BJ (cell line): Measurements from ENCODE around the gene CT45A1. TPM values are rescaled to one million over a fixed set of nuclear protein-coding genes. Genes with fewer than 3 reads are reported as not detected.
"Not testable (repeated sequence)": the region's sequence is repeated elsewhere in the genome, so short reads cannot be mapped to it uniquely, and the experiment has no call there.

ENCODE experiments used
- CTCF ChIA-PET: fragments of 350-600 bp; formaldehyde crosslinking; extraction: SDS; loops from one replicate; lab custom pipeline; 2021; ENCODE audit warnings: antibody characterized with exemption, inconsistent platforms; lab: Yijun Ruan, JAX
- POLR2A ChIA-PET: fragments of 300-600 bp; sonication (Branson Sonifier 250); formaldehyde crosslinking; extraction: SDS; loops from one replicate; lab custom pipeline; 2021; ENCODE audit warnings: antibody characterized with exemption; lab: Charles Lee
- DNase-seq: peaks from one replicate; pipeline ENCODE4 v3.0.0-alpha.2; 2011; ENCODE audit warnings: low read depth
- H3K27me3 ChIP-seq: 2 replicates; pipeline ENCODE4 v1.6.0; 2011; ENCODE audit warnings: low read length; ENCODE audit not compliant: control insufficient read depth, insufficient read depth
- H3K36me3 ChIP-seq: 2 replicates; pipeline ENCODE4 v1.5.1; 2011; ENCODE audit warnings: low read length; ENCODE audit not compliant: control insufficient read depth, insufficient read depth
- H3K4me3 ChIP-seq: 2 replicates; pipeline ENCODE4 v1.5.1; 2011; ENCODE audit warnings: low read depth, mild to moderate bottlenecking, control low read depth, low read length
- CTCF ChIP-seq: IDR thresholded peaks from 2 replicates; pipeline ENCODE4 v1.5.1; 2011; ENCODE audit warnings: low read depth, mild to moderate bottlenecking, control low read depth, inconsistent platforms, low read length, moderate library complexity; ENCODE audit not compliant: insufficient read depth
- polyA minus RNA-seq: library from RNA; depleted of rRNA, polyadenylated mRNA; stranded (reverse); fragments of >200 nt; gene quantifications from 2 replicates; pipeline ENCODE4 v1.2.3, GENCODE V29; 2011; rRNA and poly(A)+ RNA removed
- polyA plus RNA-seq: library from polyadenylated mRNA; depleted of rRNA; stranded (reverse); fragments of >200 nt; gene quantifications from 2 replicates; pipeline ENCODE4 v1.2.3, GENCODE V29; 2011; rRNA removed

CT45A1 gene
- polyA plus RNA-seq (not detected in 2 replicates), polyA minus RNA-seq (not detected in 2 replicates)

GRCh38 chrX:135713183-135713689 lies at the start of gene CT45A1:
TSS of gene CT45A1 (plus strand) at chrX:135713639. CDS start at chrX:135718941, 5,302 bp downstream.
- DNase-seq, H3K4me3 ChIP-seq, CTCF ChIA-PET, POLR2A ChIA-PET, H3K36me3 ChIP-seq, H3K27me3 ChIP-seq: not testable (repeated sequence)
- peak; percentile 8; the same call in 1 of the 2 replicates for TF ChIP-seq CTCF

DNA sequence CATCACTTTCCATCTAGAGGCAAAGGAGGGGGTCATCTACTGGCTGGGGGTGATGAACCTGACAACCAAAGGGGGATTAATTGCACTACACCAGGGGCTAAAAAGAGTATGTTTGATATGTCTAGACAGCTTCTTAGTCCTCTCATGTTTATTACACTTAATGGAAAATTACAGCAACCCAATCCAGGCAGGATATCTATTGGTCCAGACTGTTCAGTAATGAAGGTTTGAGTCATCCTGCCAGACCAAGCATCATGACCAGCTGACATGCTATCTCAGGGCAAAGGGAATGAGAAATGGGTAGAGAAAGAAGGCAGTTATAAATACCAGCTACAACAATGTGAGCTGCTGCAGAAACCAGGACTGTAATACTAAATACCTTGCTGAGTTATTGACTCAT lies 40.5 kb upstream of the CT45A1 start:
- POLR2A ChIA-PET, DNase-seq, H3K27me3 ChIP-seq, H3K36me3 ChIP-seq, CTCF ChIA-PET, H3K4me3 ChIP-seq: not testable (repeated sequence)

DNA sequence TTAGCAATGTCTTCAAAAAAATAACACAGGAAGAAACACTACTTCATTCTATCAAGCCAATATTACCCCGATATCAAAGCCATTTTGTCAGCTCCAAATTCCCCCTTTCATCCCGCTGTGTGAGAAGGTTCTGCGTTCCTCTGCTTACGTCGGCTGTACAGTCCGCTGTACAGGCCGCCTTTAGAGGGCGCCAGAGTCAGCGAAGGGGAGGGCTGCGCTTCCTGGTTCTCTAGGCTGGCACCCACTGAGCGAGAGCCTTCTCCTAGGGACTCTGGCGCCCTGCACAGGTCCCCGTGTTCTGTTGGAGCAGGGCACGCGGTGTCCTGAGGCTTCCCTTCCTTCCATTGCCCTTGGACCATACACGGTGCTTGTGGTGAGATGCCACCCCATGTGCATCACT lies 25.3 kb upstream of the CT45A1 start:
- TF ChIP-seq CTCF = no peak
- no peak for DNase-seq
- Histone ChIP-seq H3K27me3 (no peaks in the 10 kb centered on the region), H3K4me3 (no peak overlapping the region), H3K36me3 (no peaks in the 10 kb centered on the region)
- ChIA-PET POLR2A (no interaction called here), CTCF (no interaction called here)

DNA sequence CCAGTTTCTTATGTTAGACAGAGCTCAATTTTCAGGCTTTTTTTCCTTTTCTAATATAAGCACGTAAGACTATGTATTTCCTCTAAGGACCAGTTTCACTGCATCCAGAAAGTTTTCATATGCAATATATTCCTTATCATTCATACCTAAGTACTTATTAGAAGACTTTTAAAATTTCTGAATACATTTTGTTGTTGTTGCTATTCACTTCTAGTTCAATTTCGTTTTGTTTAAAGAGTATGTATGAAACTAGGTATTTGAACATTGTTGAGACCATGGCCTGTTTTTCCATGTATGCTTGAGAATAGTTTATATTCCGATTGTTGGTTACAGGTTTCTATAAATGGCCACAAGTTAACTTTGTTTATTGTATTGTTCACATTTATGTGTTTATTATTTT lies 18.0 kb upstream of the CT45A1 start:
- no peak for TF ChIP-seq CTCF
- CTCF ChIA-PET = no interaction called here

DNA sequence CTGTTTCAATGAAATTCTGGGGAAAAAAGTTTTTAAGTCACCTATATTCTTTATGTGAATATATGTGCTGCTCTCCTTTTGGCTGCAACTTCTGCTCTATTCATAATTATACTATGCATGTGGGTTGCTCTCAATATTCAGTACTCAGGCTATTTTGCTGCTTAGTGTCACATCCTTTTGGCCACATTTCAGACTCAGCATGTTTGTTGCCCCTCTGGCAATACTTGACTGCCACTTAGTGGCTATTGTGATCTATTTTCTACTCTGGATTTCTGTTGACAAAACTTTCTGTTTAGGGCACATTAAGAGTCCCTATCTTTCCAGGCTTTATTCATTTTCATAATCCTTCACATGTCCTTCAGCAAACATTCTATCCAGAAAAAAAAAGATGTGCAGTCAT lies 15.8 kb upstream of the CT45A1 start:
- no peak overlapping the region for H3K4me3 ChIP-seq
- CTCF ChIA-PET = no interaction called here
- no peak for DNase-seq
- POLR2A ChIA-PET = no interaction called here
- no peak for TF ChIP-seq CTCF
- H3K36me3 ChIP-seq = no peaks in the 10 kb centered on the region
- H3K27me3 ChIP-seq = no peaks in the 10 kb centered on the region

More for the DNA sequence above, 18.0 kb upstream of the CT45A1 start:
- H3K36me3 ChIP-seq = no peaks in the 10 kb centered on the region
- no peak overlapping the region for H3K4me3 ChIP-seq
- H3K27me3 ChIP-seq = no peaks in the 10 kb centered on the region
- POLR2A ChIA-PET = no interaction called here
- DNase-seq = no peak

DNA sequence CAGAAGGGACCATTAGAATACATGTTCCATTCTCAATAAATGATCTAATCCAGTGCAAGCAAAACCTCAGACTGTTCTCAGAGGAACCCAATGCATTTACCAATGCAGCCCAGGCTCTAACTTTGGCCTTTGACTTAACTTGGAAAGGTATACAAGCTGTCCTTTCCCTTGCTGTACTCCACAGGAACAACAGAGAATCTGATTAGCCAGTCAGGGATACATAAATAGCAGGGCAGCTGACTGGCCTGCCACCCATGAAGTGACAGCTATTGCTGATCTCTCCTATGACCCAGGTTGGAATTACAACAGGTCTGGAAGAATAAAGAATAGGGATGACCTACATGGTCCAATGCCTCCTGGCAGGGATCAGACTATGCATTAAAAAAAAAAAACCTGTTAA lies 14.5 kb upstream of the CT45A1 start:
- DNase-seq = no peak
- TF ChIP-seq CTCF = no peak
- POLR2A ChIA-PET = no interaction called here
- no peak overlapping the region for H3K4me3 ChIP-seq
- CTCF ChIA-PET = interaction anchor here (0.6 to 1.1 kb wide), 2 partner anchors 22 to 273 kb away, joined by 3 read pairs; no protein-coding TSS in a partner anchor
- H3K27me3 ChIP-seq = no peaks in the 10 kb centered on the region
- no peaks in the 10 kb centered on the region for H3K36me3 ChIP-seq
